ENCODE data around the gene OSBPL2. TPM values are rescaled to one million over a fixed set of nuclear protein-coding genes. Genes with fewer than 3 reads are reported as not detected.

Gene OSBPL2
- total RNA-seq, 1 donor from 2014 or later = 56.7 TPM

- Mint-ChIP-seq H3K27ac (no peak overlapping the region), H3K9me3 (ENCODE audit: low read depth) (peaks cover 3% of the 10 kb centered on the region), H3K27me3 (no peaks in the 10 kb centered on the region), H3K4me1 (ENCODE audit: low read depth) (no peaks in the 10 kb centered on the region), H3K36me3 (ENCODE audit: insufficient read depth) (peaks cover 25% of the 10 kb centered on the region), H3K4me3 (ENCODE audit: low read depth) (no peak overlapping the region)
- no peak for TF ChIP-seq CTCF (IDR thresholded peaks at IDR 0.05; ENCODE audit: unreplicated experiment)
- no peak for DNase-seq (ENCODE audit: low spot score, unreplicated experiment)
These were observed 31.1 kb downstream of the OSBPL2 start for GRCh38 chr20:62269378-62269777.

GRCh38 chr20:62269871-62270270, 31.6 kb downstream of the OSBPL2 start:
- Mint-ChIP-seq H3K36me3 (ENCODE audit: insufficient read depth) (peaks cover 20% of the 10 kb centered on the region), H3K27me3 (no peaks in the 10 kb centered on the region), H3K27ac (no peak overlapping the region), H3K4me3 (ENCODE audit: low read depth) (no peak overlapping the region), H3K4me1 (ENCODE audit: low read depth) (no peaks in the 10 kb centered on the region), H3K9me3 (ENCODE audit: low read depth) (peaks cover under 1% of the 10 kb centered on the region)
- TF ChIP-seq CTCF (IDR thresholded peaks at IDR 0.05; ENCODE audit: unreplicated experiment) = no peak
- DNase-seq (ENCODE audit: low spot score, unreplicated experiment) = no peak

- Mint-ChIP-seq H3K4me1 (ENCODE audit: low read depth) (no peaks in the 10 kb centered on the region), H3K4me3 (ENCODE audit: low read depth) (no peak overlapping the region), H3K36me3 (ENCODE audit: insufficient read depth) (peaks cover 14% of the 10 kb centered on the region), H3K9me3 (ENCODE audit: low read depth) (no peaks in the 10 kb centered on the region), H3K27me3 (no peaks in the 10 kb centered on the region), H3K27ac (no peak overlapping the region)
- no peak for DNase-seq (ENCODE audit: low spot score, unreplicated experiment)
- TF ChIP-seq CTCF (IDR thresholded peaks at IDR 0.05; ENCODE audit: unreplicated experiment) = no peak
These were observed 33.9 kb downstream of the OSBPL2 start for GRCh38 chr20:62272200-62272599.

- no peaks in the 10 kb centered on the region for H3K9me3 Mint-ChIP-seq (ENCODE audit: low read depth)
- no peak overlapping the region for H3K4me3 Mint-ChIP-seq (ENCODE audit: low read depth)
- H3K27me3 Mint-ChIP-seq = no peaks in the 10 kb centered on the region
- H3K36me3 Mint-ChIP-seq (ENCODE audit: insufficient read depth) = peaks cover 14% of the 10 kb centered on the region
- DNase-seq (ENCODE audit: low spot score, unreplicated experiment) = no peak
- H3K27ac Mint-ChIP-seq = no peak overlapping the region
- no peaks in the 10 kb centered on the region for H3K4me1 Mint-ChIP-seq (ENCODE audit: low read depth)
- TF ChIP-seq CTCF (IDR thresholded peaks at IDR 0.05; ENCODE audit: unreplicated experiment) = no peak
These were observed 35.1 kb downstream of the OSBPL2 start for GRCh38 chr20:62273416-62273815.

- DNase-seq (ENCODE audit: low spot score, unreplicated experiment) = no peak
- no peaks in the 10 kb centered on the region for H3K27me3 Mint-ChIP-seq
- H3K9me3 Mint-ChIP-seq (ENCODE audit: low read depth) = no peaks in the 10 kb centered on the region
- H3K27ac Mint-ChIP-seq = peak overlapping the region; percentile 67
- H3K4me3 Mint-ChIP-seq (ENCODE audit: low read depth) = no peak overlapping the region
- no peak for TF ChIP-seq CTCF (IDR thresholded peaks at IDR 0.05; ENCODE audit: unreplicated experiment)
- H3K4me1 Mint-ChIP-seq (ENCODE audit: low read depth) = no peaks in the 10 kb centered on the region
- H3K36me3 Mint-ChIP-seq (ENCODE audit: insufficient read depth) = peaks cover 17% of the 10 kb centered on the region
These were observed 36.1 kb downstream of the OSBPL2 start for GRCh38 chr20:62274332-62274950.
